ENCODE measurements around the gene ECI1. TPM values are rescaled to one million over a fixed set of nuclear protein-coding genes. Genes with fewer than 3 reads are reported as not detected.

The ECI1 gene
- total and polyA plus RNA-seq, 2 of the 13 experiments (the other 11 are each of a cell fraction or from before 2014, with no cell fraction given), result 82.0 to 102 TPM

DNA sequence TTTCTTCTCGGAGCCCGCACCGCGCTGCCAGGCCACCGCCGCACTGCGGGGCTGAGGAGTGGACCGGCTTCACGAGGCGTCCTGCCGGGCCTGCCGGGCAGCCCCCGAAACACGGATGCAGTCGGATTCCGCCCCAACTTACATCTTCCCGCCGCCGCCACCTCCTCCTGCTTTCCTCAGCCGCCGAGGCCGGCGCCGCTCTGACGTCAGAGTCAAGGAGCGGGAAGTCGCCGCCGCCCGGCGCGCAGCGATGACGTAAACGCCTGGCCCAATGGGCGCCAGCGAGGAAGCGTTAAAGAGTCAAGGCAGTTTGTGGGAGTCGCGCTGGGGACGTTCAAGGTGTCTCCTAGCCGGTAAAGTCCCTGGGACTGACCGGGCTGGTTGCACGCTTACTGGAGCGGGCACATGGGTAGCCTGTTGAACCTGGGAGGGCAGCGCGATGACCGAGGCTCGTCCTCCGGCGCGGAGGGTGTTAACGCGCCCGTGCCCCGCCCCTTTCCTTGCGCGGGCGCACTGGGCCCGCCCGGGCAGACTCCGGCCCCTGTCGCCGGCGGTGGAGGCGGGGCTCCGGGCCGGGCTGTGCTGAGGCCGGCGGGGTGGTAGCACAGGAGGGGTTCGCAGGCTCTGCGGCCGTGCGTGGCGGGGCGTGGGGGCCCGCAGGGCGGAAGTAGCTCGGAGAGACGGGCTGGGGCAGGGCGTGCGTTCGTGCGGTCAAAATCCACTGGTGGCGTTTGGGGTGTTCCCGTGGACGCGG lies 16.7 kb upstream of the ECI1 start, which contains the start of gene RNPS1 (continued):
- TF ChIP-seq, protein P1, sequence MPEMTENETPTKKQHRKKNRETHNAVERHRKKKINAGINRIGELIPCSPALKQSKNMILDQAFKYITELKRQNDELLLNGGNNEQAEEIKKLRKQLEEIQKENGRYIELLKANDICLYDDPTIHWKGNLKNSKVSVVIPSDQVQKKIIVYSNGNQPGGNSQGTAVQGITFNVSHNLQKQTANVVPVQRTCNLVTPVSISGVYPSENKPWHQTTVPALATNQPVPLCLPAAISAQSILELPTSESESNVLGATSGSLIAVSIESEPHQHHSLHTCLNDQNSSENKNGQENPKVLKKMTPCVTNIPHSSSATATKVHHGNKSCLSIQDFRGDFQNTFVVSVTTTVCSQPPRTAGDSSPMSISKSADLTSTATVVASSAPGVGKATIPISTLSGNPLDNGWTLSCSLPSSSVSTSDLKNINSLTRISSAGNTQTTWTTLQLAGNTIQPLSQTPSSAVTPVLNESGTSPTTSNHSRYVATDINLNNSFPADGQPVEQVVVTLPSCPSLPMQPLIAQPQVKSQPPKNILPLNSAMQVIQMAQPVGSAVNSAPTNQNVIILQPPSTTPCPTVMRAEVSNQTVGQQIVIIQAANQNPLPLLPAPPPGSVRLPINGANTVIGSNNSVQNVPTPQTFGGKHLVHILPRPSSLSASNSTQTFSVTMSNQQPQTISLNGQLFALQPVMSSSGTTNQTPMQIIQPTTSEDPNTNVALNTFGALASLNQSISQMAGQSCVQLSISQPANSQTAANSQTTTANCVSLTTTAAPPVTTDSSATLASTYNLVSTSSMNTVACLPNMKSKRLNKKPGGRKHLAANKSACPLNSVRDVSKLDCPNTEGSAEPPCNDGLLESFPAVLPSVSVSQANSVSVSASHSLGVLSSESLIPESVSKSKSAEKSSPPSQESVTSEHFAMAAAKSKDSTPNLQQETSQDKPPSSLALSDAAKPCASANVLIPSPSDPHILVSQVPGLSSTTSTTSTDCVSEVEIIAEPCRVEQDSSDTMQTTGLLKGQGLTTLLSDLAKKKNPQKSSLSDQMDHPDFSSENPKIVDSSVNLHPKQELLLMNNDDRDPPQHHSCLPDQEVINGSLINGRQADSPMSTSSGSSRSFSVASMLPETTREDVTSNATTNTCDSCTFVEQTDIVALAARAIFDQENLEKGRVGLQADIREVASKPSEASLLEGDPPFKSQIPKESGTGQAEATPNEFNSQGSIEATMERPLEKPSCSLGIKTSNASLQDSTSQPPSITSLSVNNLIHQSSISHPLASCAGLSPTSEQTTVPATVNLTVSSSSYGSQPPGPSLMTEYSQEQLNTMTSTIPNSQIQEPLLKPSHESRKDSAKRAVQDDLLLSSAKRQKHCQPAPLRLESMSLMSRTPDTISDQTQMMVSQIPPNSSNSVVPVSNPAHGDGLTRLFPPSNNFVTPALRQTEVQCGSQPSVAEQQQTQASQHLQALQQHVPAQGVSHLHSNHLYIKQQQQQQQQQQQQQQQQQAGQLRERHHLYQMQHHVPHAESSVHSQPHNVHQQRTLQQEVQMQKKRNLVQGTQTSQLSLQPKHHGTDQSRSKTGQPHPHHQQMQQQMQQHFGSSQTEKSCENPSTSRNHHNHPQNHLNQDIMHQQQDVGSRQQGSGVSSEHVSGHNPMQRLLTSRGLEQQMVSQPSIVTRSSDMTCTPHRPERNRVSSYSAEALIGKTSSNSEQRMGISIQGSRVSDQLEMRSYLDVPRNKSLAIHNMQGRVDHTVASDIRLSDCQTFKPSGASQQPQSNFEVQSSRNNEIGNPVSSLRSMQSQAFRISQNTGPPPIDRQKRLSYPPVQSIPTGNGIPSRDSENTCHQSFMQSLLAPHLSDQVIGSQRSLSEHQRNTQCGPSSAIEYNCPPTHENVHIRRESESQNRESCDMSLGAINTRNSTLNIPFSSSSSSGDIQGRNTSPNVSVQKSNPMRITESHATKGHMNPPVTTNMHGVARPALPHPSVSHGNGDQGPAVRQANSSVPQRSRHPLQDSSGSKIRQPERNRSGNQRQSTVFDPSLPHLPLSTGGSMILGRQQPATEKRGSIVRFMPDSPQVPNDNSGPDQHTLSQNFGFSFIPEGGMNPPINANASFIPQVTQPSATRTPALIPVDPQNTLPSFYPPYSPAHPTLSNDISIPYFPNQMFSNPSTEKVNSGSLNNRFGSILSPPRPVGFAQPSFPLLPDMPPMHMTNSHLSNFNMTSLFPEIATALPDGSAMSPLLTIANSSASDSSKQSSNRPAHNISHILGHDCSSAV (CRISPR knock-in tag; IDR thresholded peaks at IDR 0.05; ENCODE audit: borderline replicate concordance), result no peak
- TF ChIP-seq, protein P2, sequence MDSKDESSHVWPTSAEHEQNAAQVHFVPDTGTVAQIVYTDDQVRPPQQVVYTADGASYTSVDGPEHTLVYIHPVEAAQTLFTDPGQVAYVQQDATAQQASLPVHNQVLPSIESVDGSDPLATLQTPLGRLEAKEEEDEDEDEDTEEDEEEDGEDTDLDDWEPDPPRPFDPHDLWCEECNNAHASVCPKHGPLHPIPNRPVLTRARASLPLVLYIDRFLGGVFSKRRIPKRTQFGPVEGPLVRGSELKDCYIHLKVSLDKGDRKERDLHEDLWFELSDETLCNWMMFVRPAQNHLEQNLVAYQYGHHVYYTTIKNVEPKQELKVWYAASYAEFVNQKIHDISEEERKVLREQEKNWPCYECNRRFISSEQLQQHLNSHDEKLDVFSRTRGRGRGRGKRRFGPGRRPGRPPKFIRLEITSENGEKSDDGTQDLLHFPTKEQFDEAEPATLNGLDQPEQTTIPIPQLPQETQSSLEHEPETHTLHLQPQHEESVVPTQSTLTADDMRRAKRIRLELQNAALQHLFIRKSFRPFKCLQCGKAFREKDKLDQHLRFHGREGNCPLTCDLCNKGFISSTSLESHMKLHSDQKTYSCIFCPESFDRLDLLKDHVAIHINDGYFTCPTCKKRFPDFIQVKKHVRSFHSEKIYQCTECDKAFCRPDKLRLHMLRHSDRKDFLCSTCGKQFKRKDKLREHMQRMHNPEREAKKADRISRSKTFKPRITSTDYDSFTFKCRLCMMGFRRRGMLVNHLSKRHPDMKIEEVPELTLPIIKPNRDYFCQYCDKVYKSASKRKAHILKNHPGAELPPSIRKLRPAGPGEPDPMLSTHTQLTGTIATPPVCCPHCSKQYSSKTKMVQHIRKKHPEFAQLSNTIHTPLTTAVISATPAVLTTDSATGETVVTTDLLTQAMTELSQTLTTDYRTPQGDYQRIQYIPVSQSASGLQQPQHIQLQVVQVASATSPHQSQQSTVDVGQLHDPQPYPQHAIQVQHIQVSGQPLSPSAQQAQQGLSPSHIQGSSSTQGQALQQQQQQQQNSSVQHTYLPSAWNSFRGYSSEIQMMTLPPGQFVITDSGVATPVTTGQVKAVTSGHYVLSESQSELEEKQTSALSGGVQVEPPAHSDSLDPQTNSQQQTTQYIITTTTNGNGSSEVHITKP (CRISPR knock-in tag; IDR thresholded peaks at IDR 0.05; ENCODE audit: low read depth), result peak; percentile 73
- TF ChIP-seq ZNF703 (CRISPR knock-in tag; IDR thresholded peaks at IDR 0.05; ENCODE audit: borderline replicate concordance), result no peak; the same call in 1 of the 2 replicates
- TF ChIP-seq, protein P3, sequence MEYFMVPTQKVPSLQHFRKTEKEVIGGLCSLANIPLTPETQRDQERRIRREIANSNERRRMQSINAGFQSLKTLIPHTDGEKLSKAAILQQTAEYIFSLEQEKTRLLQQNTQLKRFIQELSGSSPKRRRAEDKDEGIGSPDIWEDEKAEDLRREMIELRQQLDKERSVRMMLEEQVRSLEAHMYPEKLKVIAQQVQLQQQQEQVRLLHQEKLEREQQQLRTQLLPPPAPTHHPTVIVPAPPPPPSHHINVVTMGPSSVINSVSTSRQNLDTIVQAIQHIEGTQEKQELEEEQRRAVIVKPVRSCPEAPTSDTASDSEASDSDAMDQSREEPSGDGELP (IDR thresholded peaks at IDR 0.05; ENCODE audit: borderline replicate concordance, low read depth), result peak; percentile 53; the same call in 1 of the 2 replicates
- TF ChIP-seq, protein P4, sequence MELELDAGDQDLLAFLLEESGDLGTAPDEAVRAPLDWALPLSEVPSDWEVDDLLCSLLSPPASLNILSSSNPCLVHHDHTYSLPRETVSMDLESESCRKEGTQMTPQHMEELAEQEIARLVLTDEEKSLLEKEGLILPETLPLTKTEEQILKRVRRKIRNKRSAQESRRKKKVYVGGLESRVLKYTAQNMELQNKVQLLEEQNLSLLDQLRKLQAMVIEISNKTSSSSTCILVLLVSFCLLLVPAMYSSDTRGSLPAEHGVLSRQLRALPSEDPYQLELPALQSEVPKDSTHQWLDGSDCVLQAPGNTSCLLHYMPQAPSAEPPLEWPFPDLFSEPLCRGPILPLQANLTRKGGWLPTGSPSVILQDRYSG (CRISPR knock-in tag; IDR thresholded peaks at IDR 0.05), result 0 out of 2 replicates have a peak, but pooled peaks have one; percentile 30
- TF ChIP-seq BRCA1 (CRISPR knock-in tag; IDR thresholded peaks at IDR 0.05), result peak; percentile 8; the same call in 1 of the 2 replicates
- peak; percentile 81; the same call in 1 of the 2 replicates for TF ChIP-seq ZNF510 (CRISPR knock-in tag; IDR thresholded peaks at IDR 0.05; ENCODE audit: low read depth)
- 0 out of 2 replicates have a peak, but pooled peaks have one; percentile 47 for TF ChIP-seq RFXANK (CRISPR knock-in tag; IDR thresholded peaks at IDR 0.05)
- peak; percentile 67; the same call in 1 of the 2 replicates for TF ChIP-seq GFI1 (CRISPR knock-in tag; IDR thresholded peaks at IDR 0.05; ENCODE audit: borderline replicate concordance)
- peak; percentile 93 for TF ChIP-seq ZNF878 (CRISPR knock-in tag; IDR thresholded peaks at IDR 0.05)
- peak; percentile 99 for TF ChIP-seq MYC (CRISPR knock-in tag; IDR thresholded peaks at IDR 0.05; ENCODE audit: borderline replicate concordance)
- no peak for TF ChIP-seq ZNF75D (CRISPR knock-in tag; IDR thresholded peaks at IDR 0.05; ENCODE audit: borderline replicate concordance)
- peak; percentile 85 for TF ChIP-seq ZSCAN21 (CRISPR knock-in tag; IDR thresholded peaks at IDR 0.05; ENCODE audit: borderline replicate concordance)

All from HepG2 (cell line).